Transverse colon (tissue), 4 donors: ENCODE data around the gene HOXD3. TPM values are rescaled to one million over a fixed set of nuclear protein-coding genes. Genes with fewer than 3 reads are reported as not detected.

Source experiments
- DNase-seq: peaks from one replicate; pipeline ENCODE4 v3.0.0-alpha.2; 2019
- H3K27ac ChIP-seq, 4 donors: fragments of 200-600 bp; sonication (generic); 2 replicates each; pipeline ENCODE4 v1.5.1; 2016 to 2018; ENCODE audit warnings: inconsistent platforms in 4 of 4
- H3K27me3 ChIP-seq: fragments of 200-600 bp; sonication (generic); 2 replicates; pipeline ENCODE4 v1.5.1; 2017; ENCODE audit warnings: inconsistent platforms
- H3K36me3 ChIP-seq, 4 donors: fragments of 200-600 bp; sonication (generic); 2 replicates each; pipeline ENCODE4 v1.5.1; 2017 to 2019; ENCODE audit warnings: inconsistent platforms in 4 of 4
- H3K4me1 ChIP-seq, 4 donors: fragments of 200-600 bp; sonication (generic); 2 replicates each; pipeline ENCODE4 v1.5.1; 2017 to 2020; ENCODE audit warnings: inconsistent platforms in 4 of 4
- H3K4me3 ChIP-seq, 4 donors: fragments of 200-600 bp; sonication (generic); 1 replicate in 1 of 4; 2 replicates in 3 of 4; pipeline versions ENCODE4 v1.5.1 to v1.6.1; 2017 to 2019; ENCODE audit warnings: inconsistent platforms in 4 of 4
- H3K9me3 ChIP-seq, 2 donors: fragments of 200-600 bp; sonication (generic); 2 replicates each; pipeline ENCODE4 v1.5.1; 2017 to 2019; ENCODE audit warnings: inconsistent platforms in 2 of 2
- EP300 ChIP-seq: sonication (generic); formaldehyde crosslinking; IDR thresholded peaks from one replicate; pipeline ENCODE4 v1.6.1; 2017; ENCODE audit warnings: antibody characterized with exemption, low read depth
- POLR2A ChIP-seq: fragments of 450-650 bp; IDR thresholded peaks from one replicate; pipeline ENCODE4 v1.6.1; 2016; ENCODE audit warnings: antibody characterized with exemption, mild to moderate bottlenecking, moderate library complexity
- POLR2AphosphoS5 ChIP-seq, 3 donors: sonication (generic); formaldehyde crosslinking; IDR thresholded peaks; one replicate each; pipeline ENCODE4 v1.6.1; 2016; ENCODE audit warnings: antibody characterized with exemption in 3 of 3
- WGBS, 2 donors: methylation state at CpG; one replicate each; pipeline ENCODE4 v1.1.5; 2018; ENCODE audit warnings: low coverage in 1 of 2; 5-methylcytosine and 5-hydroxymethylcytosine counted together
- in situ Hi-C, 4 donors: fragments of 200-750 bp; cut with MboI; loops; one replicate each; pipeline versions ENCODE4 v1.15.0 to v1.15.1; 2017; ENCODE audit warnings: low sequenced_read_pairs in 3 of 4, low pct_ligation_motif_present in 1 of 4, low pct_unique_long_range_greater_than_20kb in 1 of 4
- intact Hi-C: fragments of 100-400 bp; cut with DNase I; formaldehyde crosslinking; loops from one replicate; pipeline ENCODE4 v1.15.1; 2023; ENCODE audit warnings: low total_unique reads
- total RNA-seq, 4 donors: library from RNA; depleted of rRNA; stranded (reverse); fragments of >200 nt; gene quantifications; one replicate each; pipeline ENCODE4 v1.1.0, GENCODE V29; 2016
- TF ChIP-seq, protein P1 (sequence below), 5 experiments: fragments of 200-600 bp in 3 of 5; fragments of 450-650 bp in 2 of 5; sonication (generic) in 3 of 5; IDR thresholded peaks; 1 replicate in 2 of 5; 2 replicates in 3 of 5; pipeline ENCODE4 v1.5.1; 2016 to 2017; ENCODE audit warnings: antibody characterized with exemption in 5 of 5, inconsistent platforms in 3 of 5, mild to moderate bottlenecking in 2 of 5, moderate library complexity in 1 of 5

The HOXD3 gene
- total RNA-seq, 4 donors from 2014 or later = 2.0 to 15.7 (median 7.6) TPM; not detected in 1

GRCh38 chr2:176123411-176124109, 33.5 kb upstream of the HOXD3 start:
- H3K9me3 ChIP-seq = no peaks in the 10 kb centered on the region

DNA sequence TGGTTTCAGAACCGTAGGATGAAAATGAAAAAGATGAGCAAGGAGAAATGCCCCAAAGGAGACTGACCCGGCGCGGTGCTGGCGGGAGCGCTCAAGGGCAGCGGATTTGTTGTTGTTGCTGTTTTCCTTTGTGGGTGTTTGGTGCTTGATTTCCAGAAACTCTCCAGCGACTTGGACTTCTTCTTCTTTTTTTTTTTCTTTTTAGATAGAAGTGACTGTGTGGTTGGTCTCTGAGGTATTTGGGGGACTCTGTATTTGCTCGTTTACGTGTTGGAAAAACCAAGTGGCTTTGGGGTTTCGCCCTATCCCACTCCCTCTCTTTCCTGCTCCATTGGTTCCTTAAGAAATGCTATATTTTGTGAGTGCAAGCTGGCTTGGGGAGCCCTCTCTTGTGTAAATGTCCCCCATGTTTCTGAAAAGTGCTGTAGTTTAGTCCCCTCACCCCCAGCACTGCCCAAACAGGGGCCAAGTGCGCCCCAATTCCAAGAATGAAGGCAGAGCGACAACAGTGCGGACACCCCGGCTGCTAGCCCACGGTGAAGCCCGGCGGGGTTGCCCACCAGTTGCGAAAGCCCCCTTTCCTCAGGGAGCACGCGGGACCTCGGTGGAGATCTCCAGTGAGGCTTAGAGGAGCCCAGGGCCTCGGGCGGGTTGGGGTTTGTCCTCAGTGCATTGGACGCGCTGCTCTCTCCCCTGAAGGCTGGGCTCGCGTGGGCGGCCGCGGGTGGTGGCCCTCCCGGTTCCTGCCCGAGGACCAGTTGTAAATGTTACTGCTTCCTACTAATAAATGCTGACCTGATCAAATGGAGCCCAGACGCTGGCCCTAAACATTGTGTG, 32.8 kb upstream of the HOXD3 start:
- 38 to 50% methylated on average over 9 to 34 of the region's 34 CpGs for WGBS, 2 donors
- Histone ChIP-seq H3K27ac (peak overlapping the region in 3 of 4 donors; percentile 84 to 88 (median 87)), H3K27me3 (peaks cover 96% of the 10 kb centered on the region), H3K36me3 (no peaks in the 10 kb centered on the region), H3K4me3 (peak overlapping the region in 3 of 4 donors; percentile 55 to 72 (median 55)), H3K4me1 (peaks cover 7 to 41% (median 27%) of the 10 kb centered on the region in 4 donors), H3K9me3 (no peaks in the 10 kb centered on the region)
- TF ChIP-seq EP300 (no peak), POLR2AphosphoS5 (IDR thresholded peaks at IDR 0.05) (no peak), POLR2A (no peak)
- TF ChIP-seq, protein P1, sequence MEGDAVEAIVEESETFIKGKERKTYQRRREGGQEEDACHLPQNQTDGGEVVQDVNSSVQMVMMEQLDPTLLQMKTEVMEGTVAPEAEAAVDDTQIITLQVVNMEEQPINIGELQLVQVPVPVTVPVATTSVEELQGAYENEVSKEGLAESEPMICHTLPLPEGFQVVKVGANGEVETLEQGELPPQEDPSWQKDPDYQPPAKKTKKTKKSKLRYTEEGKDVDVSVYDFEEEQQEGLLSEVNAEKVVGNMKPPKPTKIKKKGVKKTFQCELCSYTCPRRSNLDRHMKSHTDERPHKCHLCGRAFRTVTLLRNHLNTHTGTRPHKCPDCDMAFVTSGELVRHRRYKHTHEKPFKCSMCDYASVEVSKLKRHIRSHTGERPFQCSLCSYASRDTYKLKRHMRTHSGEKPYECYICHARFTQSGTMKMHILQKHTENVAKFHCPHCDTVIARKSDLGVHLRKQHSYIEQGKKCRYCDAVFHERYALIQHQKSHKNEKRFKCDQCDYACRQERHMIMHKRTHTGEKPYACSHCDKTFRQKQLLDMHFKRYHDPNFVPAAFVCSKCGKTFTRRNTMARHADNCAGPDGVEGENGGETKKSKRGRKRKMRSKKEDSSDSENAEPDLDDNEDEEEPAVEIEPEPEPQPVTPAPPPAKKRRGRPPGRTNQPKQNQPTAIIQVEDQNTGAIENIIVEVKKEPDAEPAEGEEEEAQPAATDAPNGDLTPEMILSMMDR (IDR thresholded peaks at IDR 0.05) = no peak
- DNase-seq = no peak
- in situ Hi-C loops = loop anchor here (10.0 to 25.0 kb wide), 5 partner anchors 330 to 1030 kb away; no protein-coding TSS in a partner anchor
- intact Hi-C loops = no loop called here

More at GRCh38 chr2:176123411-176124109, 33.5 kb upstream of the HOXD3 start:
- Histone ChIP-seq H3K4me3 (peak overlapping the region; percentile 38 to 72 (median 55)), H3K27me3 (peaks cover 96% of the 10 kb centered on the region), H3K4me1 (peaks cover 7 to 33% (median 20%) of the 10 kb centered on the region in 4 donors), H3K36me3 (no peaks in the 10 kb centered on the region), H3K27ac (peak overlapping the region; percentile 78 to 88 (median 86))
- TF ChIP-seq POLR2AphosphoS5 (IDR thresholded peaks at IDR 0.05) (no peak), EP300 (no peak), POLR2A (no peak)
- TF ChIP-seq, protein P1 (IDR thresholded peaks at IDR 0.05) = no peak
- no peak for DNase-seq
- 15 to 29% methylated on average over 13 to 38 of the region's 40 CpGs for WGBS, 2 donors
- in situ Hi-C loops = loop anchor here (10.0 to 25.0 kb wide), 5 partner anchors 331 to 1031 kb away; no protein-coding TSS in a partner anchor
- intact Hi-C loops = no loop called here

GRCh38 chr2:176124947-176125771, 31.9 kb upstream of the HOXD3 start:
- Histone ChIP-seq H3K4me3 (no peak overlapping the region), H3K36me3 (no peaks in the 10 kb centered on the region), H3K9me3 (no peaks in the 10 kb centered on the region), H3K27me3 (peaks cover 94% of the 10 kb centered on the region), H3K4me1 (peaks cover 7 to 43% (median 28%) of the 10 kb centered on the region in 4 donors), H3K27ac (peak overlapping the region in 2 of 4 donors; percentile 84 to 88)
- WGBS, 2 donors = 30 to 75% methylated on average over 4 to 9 of the region's 9 CpGs
- in situ Hi-C loops = loop anchor here (5.0 to 25.0 kb wide), 7 partner anchors 330 to 1030 kb away; no protein-coding TSS in a partner anchor
- TF ChIP-seq EP300 (no peak), POLR2A (no peak), POLR2AphosphoS5 (IDR thresholded peaks at IDR 0.05) (no peak)
- TF ChIP-seq, protein P1 (IDR thresholded peaks at IDR 0.05) = no peak
- intact Hi-C loops = loop anchor here (5.0 kb wide), 1 partner anchor 512 kb away; no protein-coding TSS in a partner anchor
- no peak for DNase-seq
